GM12873 (cell line): Measurements from ENCODE around the gene UBE2E1.

Experiments
- CTCF ChIP-seq: IDR thresholded peaks from 2 replicates; pipeline ENCODE4 v1.5.1; 2012; ENCODE audit warnings: low read depth, mild to moderate bottlenecking, moderate library complexity, low read length, control low read depth; ENCODE audit not compliant: insufficient read depth; ENCODE audit errors: missing control alignments

The UBE2E1 gene

GRCh38 chr3:23872330-23872729, 66.6 kb downstream of the UBE2E1 start:
- TF ChIP-seq CTCF, result no peak

GRCh38 chr3:23873941-23874340, 68.2 kb downstream of the UBE2E1 start:
- no peak for TF ChIP-seq CTCF

GRCh38 chr3:23874359-23875112, 68.8 kb downstream of the UBE2E1 start:
- TF ChIP-seq CTCF, result no peak

DNA sequence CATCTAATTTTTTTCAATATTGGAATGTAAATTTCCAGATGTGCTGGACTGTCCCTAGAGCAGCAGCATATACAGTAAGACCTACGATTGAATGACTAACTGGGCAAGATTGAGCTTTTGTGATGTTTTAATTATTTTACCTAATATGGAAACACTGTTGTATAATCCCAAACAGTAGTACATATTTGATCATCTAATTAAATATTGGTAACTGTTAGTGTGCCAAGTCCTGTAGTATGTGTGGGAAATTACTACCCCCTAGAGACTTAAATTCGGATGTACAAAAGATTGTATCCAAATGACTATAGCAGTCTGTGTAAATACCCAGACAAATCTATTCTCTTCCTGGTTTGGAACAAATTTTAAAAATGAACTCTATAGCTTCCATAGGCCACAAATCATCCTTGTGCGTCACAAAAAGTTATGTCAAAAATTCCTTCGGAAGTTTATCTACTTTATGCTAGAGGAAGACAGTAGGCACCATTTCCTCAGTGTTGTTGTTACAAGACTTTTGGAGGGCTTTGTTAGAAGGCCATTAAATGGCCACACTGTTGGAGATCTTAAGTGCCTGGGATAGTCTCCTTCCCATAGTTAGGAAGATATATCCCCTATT, 69.5 kb downstream of the UBE2E1 start:
- no peak for TF ChIP-seq CTCF

DNA sequence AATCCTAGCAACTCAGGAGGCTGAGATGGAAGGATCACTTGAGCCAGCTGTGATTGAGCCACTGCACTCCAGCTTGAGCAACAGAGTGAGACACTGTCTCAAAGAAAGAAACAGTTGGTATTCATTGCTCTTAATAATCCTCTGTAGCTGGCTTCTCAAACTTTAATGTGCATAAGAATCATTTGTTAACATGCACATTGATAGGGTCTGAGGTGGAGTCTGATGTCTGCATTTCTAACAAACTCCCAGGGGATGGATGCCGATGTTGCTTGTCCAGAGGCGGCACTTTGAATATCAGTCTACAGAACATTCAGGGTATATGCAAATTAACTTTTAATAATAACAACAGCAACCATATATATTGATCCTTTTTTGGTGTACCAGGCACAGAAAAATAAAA, 71.2 kb downstream of the UBE2E1 start:
- TF ChIP-seq CTCF, result no peak

DNA sequence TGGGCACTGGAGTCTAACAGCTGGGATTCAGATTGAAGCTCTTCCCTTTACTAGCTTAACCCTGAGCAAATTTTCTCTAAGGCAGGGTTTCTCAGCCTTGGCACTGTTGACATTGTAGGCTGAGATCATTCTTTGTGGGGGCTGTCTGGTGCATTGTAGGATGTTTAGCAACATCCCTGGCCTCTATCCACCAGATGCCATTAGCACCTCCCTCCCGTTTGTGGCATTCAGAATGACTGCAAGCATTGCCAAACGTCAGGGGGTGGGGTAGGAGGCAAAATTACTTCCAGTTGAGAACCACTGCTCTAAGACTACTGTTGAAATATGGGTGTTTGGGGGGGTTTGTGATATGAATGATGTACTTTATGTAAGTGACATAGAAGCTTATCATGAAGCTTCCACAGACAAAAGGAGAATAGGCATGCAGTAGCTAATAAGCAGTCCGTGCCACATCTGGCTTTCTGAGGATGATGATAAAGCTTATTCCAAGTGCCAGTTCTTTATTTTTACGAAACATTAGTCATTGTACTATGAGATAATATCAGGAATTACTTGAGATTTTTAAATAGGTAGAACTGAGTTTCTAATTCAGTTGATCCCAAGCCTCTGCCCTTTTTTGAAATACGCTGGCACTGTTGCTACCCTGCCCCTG, 71.7 kb downstream of the UBE2E1 start:
- no peak for TF ChIP-seq CTCF

- TF ChIP-seq CTCF, result no peak
Measured at GRCh38 chr3:23879485-23879884, 73.7 kb downstream of the UBE2E1 start.
